ENCODE results near the gene RAB33A. TPM values are rescaled to one million over a fixed set of nuclear protein-coding genes. Genes with fewer than 3 reads are reported as not detected.

RAB33A gene
- total RNA-seq, 2 donors from 2014 or later = 0.78 TPM; not detected in 1

GRCh38 chrX:130179579-130180215 lies 7.9 kb downstream of the RAB33A start:
- Histone ChIP-seq H3K36me3 (replicated peaks in 1 of 2; ENCODE audit: insufficient read depth in 1 of 2, low read depth in 2 of 2) (no peaks in the 10 kb centered on the region), H3K27ac (no peak overlapping the region), H3K27me3 (no peaks in the 10 kb centered on the region), H3K4me1 (no peaks in the 10 kb centered on the region), H3K9me3 (no peaks in the 10 kb centered on the region), H3K4me3 (no peak overlapping the region)
- DNase-seq (no peak), ATAC-seq (no peak)
- TF ChIP-seq CTCF (IDR thresholded peaks at IDR 0.05) (no peak), POLR2A (IDR thresholded peaks at IDR 0.05) (no peak)
- intact Hi-C loops (cut with DNase I) = no loop called here
- WGBS, 2 donors = 48 to 49% methylated on average over 7 of the region's 7 CpGs

- Histone ChIP-seq H3K27ac (no peak overlapping the region), H3K4me3 (no peak overlapping the region), H3K9me3 (no peaks in the 10 kb centered on the region), H3K4me1 (no peaks in the 10 kb centered on the region), H3K36me3 (replicated peaks in 1 of 2; ENCODE audit: insufficient read depth in 1 of 2, low read depth in 2 of 2) (no peaks in the 10 kb centered on the region), H3K27me3 (no peaks in the 10 kb centered on the region)
- no peak for DNase-seq
- 81 to 83% methylated on average over 7 to 11 of the region's 11 CpGs for WGBS, 2 donors
- ATAC-seq = no peak
- intact Hi-C loops (cut with DNase I) = no loop called here
- TF ChIP-seq CTCF (IDR thresholded peaks at IDR 0.05) (no peak), POLR2A (IDR thresholded peaks at IDR 0.05) (no peak)
These were observed 12.4 kb downstream of the RAB33A start for GRCh38 chrX:130184168-130184567.

GRCh38 chrX:130184857-130185256 lies 13.1 kb downstream of the RAB33A start:
- intact Hi-C loops (cut with DNase I) = no loop called here
- TF ChIP-seq POLR2A (IDR thresholded peaks at IDR 0.05) = no peak
- TF ChIP-seq CTCF (IDR thresholded peaks at IDR 0.05) = no peak
- DNase-seq (no peak), ATAC-seq (no peak)
- 14 to 28% methylated on average over 1 to 2 of the region's 2 CpGs for WGBS, 2 donors
- Histone ChIP-seq H3K36me3 (replicated peaks in 1 of 2; ENCODE audit: insufficient read depth in 1 of 2, low read depth in 2 of 2) (no peaks in the 10 kb centered on the region), H3K4me1 (no peaks in the 10 kb centered on the region), H3K27me3 (no peaks in the 10 kb centered on the region), H3K9me3 (no peaks in the 10 kb centered on the region), H3K4me3 (no peak overlapping the region), H3K27ac (no peak overlapping the region)

- WGBS, 2 donors = 56 to 68% methylated on average over 3 to 4 of the region's 4 CpGs
These were observed 14.9 kb downstream of the RAB33A start for GRCh38 chrX:130186651-130187050.

More at GRCh38 chrX:130186651-130187050, 14.9 kb downstream of the RAB33A start:
- Histone ChIP-seq H3K4me3 (no peak overlapping the region), H3K36me3 (replicated peaks in 1 of 2; ENCODE audit: insufficient read depth in 1 of 2, low read depth in 2 of 2) (no peaks in the 10 kb centered on the region), H3K4me1 (no peaks in the 10 kb centered on the region), H3K27me3 (no peaks in the 10 kb centered on the region), H3K9me3 (no peaks in the 10 kb centered on the region), H3K27ac (no peak overlapping the region)
- TF ChIP-seq CTCF (IDR thresholded peaks at IDR 0.05) (no peak), POLR2A (IDR thresholded peaks at IDR 0.05) (no peak)
- ATAC-seq = no peak
- DNase-seq = no peak
- intact Hi-C loops (cut with DNase I) = no loop called here

All from body of pancreas (tissue), 4 donors.